GM10266 (cell line): Measurements from ENCODE around the gene FAAP20.

Source experiments
- DNase-seq: peaks from one replicate; pipeline ENCODE4 v3.0.0; 2012; ENCODE audit errors: extremely low spot score
- CTCF ChIP-seq: IDR thresholded peaks from 2 replicates; pipeline ENCODE4 v1.5.1; 2012; ENCODE audit warnings: mild to moderate bottlenecking, low read depth; ENCODE audit not compliant: control insufficient read depth, insufficient read depth; ENCODE audit errors: missing control alignments

The FAAP20 gene

GRCh38 chr1:2233468-2233867 is 38.9 kb upstream of the FAAP20 start:
- TF ChIP-seq CTCF = no peak
- DNase-seq = no peak

DNA sequence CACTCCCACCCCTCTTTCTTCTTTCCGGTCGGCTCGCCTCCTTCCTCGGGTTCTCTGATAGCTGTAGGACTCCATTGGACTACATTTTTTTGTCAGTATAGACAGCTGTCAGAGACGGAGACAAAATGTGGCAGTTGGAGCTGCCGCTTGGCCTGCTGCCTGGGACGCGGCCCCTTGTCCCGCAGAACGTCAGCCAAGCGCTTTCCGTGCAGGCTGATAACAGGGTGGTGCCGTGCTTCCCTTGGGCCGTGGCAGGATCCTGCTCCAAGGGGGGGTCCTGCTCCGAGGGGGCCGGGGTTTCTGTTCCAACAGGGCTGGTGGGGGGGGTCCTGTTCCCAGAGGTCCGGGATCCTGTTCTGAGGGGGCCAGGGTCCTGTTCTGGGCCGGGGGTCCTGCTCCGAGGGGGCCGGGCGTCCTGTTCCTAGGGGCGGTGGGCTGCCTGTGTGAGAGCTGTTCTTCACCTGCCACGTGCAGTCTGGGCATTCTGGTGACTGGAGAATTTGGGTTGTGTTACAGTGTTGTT is 38.4 kb upstream of the FAAP20 start:
- no peak for DNase-seq
- no peak for TF ChIP-seq CTCF

- no peak for TF ChIP-seq CTCF
Measured at GRCh38 chr1:2232255-2232915, 37.8 kb upstream of the FAAP20 start.

GRCh38 chr1:2231532-2232254 is 37.1 kb upstream of the FAAP20 start:
- no peak for TF ChIP-seq CTCF
- DNase-seq = no peak

More at GRCh38 chr1:2232255-2232915, 37.8 kb upstream of the FAAP20 start:
- DNase-seq = no peak

DNA sequence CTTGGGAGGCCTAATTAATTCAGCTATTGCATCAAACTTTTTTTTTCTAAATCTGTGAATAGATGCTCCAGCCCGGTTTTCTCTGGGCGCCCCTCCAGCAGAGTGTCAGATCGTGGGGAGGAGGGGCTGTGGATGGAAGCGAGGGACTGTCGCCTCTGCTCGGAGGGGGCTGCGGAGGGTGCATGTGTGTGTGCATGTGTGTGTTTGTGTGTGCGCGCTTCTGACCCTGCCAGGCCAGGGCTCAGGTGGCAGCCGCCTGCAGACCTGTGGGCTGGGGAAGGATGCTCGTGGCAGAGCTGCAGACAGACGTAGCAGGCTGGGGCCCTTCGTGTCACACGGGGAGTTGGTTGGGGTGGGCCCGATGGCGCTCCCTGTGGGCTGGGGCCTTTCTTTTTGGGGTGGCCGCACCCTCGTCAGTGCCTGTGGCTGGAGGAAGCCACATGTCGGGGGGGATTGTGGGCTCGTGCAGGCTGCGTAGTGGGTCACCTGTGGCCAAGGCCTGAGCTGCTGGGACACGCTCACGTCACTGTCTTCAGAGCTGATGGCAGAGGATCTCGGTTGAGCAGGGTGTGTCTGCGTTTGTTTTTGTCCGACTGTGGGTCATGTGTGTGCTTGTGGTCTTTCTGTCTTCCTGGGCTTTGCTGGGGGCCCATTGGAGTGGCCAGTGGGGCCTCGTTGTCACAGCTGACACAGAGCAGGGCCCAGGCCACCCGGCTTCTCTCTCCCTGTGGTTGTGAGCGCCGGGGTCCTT is 36.4 kb upstream of the FAAP20 start:
- no peak for DNase-seq
- TF ChIP-seq CTCF = no peak

- no peak for TF ChIP-seq CTCF
- no peak for DNase-seq
Measured at GRCh38 chr1:2229911-2230731, 35.5 kb upstream of the FAAP20 start.
